ENCODE measurements around the gene TFR2. TPM values are rescaled to one million over a fixed set of nuclear protein-coding genes. Genes with fewer than 3 reads are reported as not detected.

The TFR2 gene
- total RNA-seq, 1 experiment from 2014 or later, result 5.7 TPM

DNA sequence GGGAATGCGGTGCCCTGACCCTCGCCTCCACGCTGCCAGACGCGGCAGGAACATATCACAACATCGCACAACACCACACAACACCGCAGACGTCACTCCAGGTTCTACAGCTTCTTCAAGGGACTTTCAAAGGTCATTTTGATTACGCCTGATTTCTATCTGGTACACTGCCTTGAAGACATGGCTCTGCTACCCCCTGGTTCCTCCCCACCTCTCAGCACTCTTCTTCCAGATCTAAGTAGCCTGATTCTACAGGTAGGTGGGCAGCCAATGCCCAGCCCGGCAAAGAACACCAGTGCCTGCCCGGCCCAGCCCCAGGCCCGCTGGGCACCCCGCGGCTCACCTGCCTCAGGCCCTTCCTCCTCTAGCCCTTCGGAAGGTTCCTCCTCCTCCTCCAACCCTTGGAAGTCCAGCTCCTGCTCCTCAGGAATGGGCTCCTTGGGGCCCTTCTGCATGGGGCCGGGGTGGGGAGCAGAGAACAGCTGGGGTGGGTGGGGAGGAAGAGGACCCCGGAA is 44.3 kb upstream of the TFR2 start:
- TF ChIP-seq GTF2I (CRISPR knock-in tag; conservative IDR thresholded peaks at IDR 0.05) (no peak), NR2C2 (CRISPR knock-in tag; IDR thresholded peaks at IDR 0.05) (no peak), RELA (CRISPR knock-in tag; IDR thresholded peaks at IDR 0.05; ENCODE audit: borderline replicate concordance) (no peak), NFYB (CRISPR knock-in tag; conservative IDR thresholded peaks at IDR 0.05; ENCODE audit: low read depth) (no peak), ZNF138 (CRISPR knock-in tag; conservative IDR thresholded peaks at IDR 0.05) (no peak), TCF7 (CRISPR knock-in tag; IDR thresholded peaks at IDR 0.05; ENCODE audit: low read depth) (no peak), CREM (CRISPR knock-in tag; IDR thresholded peaks at IDR 0.05) (no peak)
- TF ChIP-seq, protein P1, sequence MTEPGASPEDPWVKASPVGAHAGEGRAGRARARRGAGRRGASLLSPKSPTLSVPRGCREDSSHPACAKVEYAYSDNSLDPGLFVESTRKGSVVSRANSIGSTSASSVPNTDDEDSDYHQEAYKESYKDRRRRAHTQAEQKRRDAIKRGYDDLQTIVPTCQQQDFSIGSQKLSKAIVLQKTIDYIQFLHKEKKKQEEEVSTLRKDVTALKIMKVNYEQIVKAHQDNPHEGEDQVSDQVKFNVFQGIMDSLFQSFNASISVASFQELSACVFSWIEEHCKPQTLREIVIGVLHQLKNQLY (CRISPR knock-in tag; IDR thresholded peaks at IDR 0.05), result no peak
- TF ChIP-seq, protein P2, sequence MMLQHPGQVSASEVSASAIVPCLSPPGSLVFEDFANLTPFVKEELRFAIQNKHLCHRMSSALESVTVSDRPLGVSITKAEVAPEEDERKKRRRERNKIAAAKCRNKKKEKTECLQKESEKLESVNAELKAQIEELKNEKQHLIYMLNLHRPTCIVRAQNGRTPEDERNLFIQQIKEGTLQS (CRISPR knock-in tag; conservative IDR thresholded peaks at IDR 0.05), result no peak
- TF ChIP-seq, protein P3, sequence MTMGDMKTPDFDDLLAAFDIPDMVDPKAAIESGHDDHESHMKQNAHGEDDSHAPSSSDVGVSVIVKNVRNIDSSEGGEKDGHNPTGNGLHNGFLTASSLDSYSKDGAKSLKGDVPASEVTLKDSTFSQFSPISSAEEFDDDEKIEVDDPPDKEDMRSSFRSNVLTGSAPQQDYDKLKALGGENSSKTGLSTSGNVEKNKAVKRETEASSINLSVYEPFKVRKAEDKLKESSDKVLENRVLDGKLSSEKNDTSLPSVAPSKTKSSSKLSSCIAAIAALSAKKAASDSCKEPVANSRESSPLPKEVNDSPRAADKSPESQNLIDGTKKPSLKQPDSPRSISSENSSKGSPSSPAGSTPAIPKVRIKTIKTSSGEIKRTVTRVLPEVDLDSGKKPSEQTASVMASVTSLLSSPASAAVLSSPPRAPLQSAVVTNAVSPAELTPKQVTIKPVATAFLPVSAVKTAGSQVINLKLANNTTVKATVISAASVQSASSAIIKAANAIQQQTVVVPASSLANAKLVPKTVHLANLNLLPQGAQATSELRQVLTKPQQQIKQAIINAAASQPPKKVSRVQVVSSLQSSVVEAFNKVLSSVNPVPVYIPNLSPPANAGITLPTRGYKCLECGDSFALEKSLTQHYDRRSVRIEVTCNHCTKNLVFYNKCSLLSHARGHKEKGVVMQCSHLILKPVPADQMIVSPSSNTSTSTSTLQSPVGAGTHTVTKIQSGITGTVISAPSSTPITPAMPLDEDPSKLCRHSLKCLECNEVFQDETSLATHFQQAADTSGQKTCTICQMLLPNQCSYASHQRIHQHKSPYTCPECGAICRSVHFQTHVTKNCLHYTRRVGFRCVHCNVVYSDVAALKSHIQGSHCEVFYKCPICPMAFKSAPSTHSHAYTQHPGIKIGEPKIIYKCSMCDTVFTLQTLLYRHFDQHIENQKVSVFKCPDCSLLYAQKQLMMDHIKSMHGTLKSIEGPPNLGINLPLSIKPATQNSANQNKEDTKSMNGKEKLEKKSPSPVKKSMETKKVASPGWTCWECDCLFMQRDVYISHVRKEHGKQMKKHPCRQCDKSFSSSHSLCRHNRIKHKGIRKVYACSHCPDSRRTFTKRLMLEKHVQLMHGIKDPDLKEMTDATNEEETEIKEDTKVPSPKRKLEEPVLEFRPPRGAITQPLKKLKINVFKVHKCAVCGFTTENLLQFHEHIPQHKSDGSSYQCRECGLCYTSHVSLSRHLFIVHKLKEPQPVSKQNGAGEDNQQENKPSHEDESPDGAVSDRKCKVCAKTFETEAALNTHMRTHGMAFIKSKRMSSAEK (CRISPR knock-in tag; IDR thresholded peaks at IDR 0.05; ENCODE audit: borderline replicate concordance), result no peak
- TF ChIP-seq, protein P4, sequence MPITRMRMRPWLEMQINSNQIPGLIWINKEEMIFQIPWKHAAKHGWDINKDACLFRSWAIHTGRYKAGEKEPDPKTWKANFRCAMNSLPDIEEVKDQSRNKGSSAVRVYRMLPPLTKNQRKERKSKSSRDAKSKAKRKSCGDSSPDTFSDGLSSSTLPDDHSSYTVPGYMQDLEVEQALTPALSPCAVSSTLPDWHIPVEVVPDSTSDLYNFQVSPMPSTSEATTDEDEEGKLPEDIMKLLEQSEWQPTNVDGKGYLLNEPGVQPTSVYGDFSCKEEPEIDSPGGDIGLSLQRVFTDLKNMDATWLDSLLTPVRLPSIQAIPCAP (CRISPR knock-in tag; IDR thresholded peaks at IDR 0.05), result no peak
- ATAC-seq (no peak), DNase-seq (ENCODE audit: low spot score) (no peak)
- Mint-ChIP-seq H3K27me3 (ENCODE audit: low read depth) (no peaks in the 10 kb centered on the region), H3K36me3 (peaks cover 27% of the 10 kb centered on the region), H3K9me3 (no peaks in the 10 kb centered on the region), H3K4me3 (no peak overlapping the region), H3K27ac (no peak overlapping the region), H3K4me1 (peaks cover 8% of the 10 kb centered on the region; the same call in 1 of the 2 replicates)
- POLR2A ChIA-PET, result interaction anchor here (0.8 kb wide), 1 partner anchor 11 kb away, joined by 12 read pairs; no protein-coding TSS in a partner anchor
- CTCF ChIA-PET, result interaction anchor here (0.7 to 3.4 kb wide), 4 partner anchors 20 to 59 kb away, joined by 3 to 12 read pairs (median 4); partner anchors contain the start of gene POP7

DNA sequence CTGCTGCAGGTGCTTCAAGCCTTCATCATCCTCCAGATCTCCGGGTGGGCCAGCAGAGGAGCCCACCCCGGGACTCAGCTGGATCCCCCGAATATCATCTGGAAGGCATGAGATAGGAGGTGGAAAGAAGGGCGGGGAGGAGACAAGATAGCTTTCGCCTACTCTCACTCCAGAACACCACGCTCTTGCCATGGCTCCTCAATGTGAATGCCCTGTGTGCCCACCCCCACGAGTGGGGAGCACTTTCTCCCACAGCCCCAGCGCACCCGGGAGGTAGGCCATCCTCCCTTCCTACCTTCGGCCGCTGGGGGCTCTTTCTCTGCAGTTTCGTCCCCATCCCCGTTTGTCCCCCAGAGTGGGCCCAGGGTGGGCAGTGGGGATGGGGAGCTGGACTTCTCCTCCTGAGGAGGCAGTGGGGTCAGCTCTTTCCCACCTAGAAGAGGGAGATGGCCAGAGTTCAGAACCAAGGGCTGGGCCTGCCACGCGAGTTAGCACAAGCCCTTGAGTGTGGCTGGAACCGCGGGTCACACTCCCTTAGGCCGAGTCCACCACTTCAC is 43.8 kb upstream of the TFR2 start:
- Mint-ChIP-seq H3K9me3 (no peaks in the 10 kb centered on the region), H3K4me3 (no peak overlapping the region), H3K36me3 (peaks cover 29% of the 10 kb centered on the region), H3K27ac (no peak overlapping the region), H3K27me3 (ENCODE audit: low read depth) (no peaks in the 10 kb centered on the region), H3K4me1 (peaks cover 10% of the 10 kb centered on the region; the same call in 1 of the 2 replicates)
- no peak for ATAC-seq
- ChIA-PET POLR2A (interaction anchor here (0.8 kb wide), 1 partner anchor 10 kb away, joined by 12 read pairs; no protein-coding TSS in a partner anchor), CTCF (interaction anchor here (0.7 to 3.4 kb wide), 3 partner anchors 20 to 59 kb away, joined by 3 to 12 read pairs (median 4); partner anchors contain the start of gene POP7)
- DNase-seq (ENCODE audit: low spot score), result no peak
- TF ChIP-seq, protein P5, sequence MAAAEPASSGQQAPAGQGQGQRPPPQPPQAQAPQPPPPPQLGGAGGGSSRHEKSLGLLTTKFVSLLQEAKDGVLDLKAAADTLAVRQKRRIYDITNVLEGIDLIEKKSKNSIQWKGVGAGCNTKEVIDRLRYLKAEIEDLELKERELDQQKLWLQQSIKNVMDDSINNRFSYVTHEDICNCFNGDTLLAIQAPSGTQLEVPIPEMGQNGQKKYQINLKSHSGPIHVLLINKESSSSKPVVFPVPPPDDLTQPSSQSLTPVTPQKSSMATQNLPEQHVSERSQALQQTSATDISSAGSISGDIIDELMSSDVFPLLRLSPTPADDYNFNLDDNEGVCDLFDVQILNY (CRISPR knock-in tag; IDR thresholded peaks at IDR 0.05), result no peak
- TF ChIP-seq, protein P6, sequence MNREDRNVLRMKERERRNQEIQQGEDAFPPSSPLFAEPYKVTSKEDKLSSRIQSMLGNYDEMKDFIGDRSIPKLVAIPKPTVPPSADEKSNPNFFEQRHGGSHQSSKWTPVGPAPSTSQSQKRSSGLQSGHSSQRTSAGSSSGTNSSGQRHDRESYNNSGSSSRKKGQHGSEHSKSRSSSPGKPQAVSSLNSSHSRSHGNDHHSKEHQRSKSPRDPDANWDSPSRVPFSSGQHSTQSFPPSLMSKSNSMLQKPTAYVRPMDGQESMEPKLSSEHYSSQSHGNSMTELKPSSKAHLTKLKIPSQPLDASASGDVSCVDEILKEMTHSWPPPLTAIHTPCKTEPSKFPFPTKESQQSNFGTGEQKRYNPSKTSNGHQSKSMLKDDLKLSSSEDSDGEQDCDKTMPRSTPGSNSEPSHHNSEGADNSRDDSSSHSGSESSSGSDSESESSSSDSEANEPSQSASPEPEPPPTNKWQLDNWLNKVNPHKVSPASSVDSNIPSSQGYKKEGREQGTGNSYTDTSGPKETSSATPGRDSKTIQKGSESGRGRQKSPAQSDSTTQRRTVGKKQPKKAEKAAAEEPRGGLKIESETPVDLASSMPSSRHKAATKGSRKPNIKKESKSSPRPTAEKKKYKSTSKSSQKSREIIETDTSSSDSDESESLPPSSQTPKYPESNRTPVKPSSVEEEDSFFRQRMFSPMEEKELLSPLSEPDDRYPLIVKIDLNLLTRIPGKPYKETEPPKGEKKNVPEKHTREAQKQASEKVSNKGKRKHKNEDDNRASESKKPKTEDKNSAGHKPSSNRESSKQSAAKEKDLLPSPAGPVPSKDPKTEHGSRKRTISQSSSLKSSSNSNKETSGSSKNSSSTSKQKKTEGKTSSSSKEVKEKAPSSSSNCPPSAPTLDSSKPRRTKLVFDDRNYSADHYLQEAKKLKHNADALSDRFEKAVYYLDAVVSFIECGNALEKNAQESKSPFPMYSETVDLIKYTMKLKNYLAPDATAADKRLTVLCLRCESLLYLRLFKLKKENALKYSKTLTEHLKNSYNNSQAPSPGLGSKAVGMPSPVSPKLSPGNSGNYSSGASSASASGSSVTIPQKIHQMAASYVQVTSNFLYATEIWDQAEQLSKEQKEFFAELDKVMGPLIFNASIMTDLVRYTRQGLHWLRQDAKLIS (CRISPR knock-in tag; IDR thresholded peaks at IDR 0.05; ENCODE audit: borderline replicate concordance), result no peak
- TF ChIP-seq CREB1 (CRISPR knock-in tag; IDR thresholded peaks at IDR 0.05), result no peak
- no peak for TF ChIP-seq ZNF263 (CRISPR knock-in tag; IDR thresholded peaks at IDR 0.05; ENCODE audit: low read depth)
- TF ChIP-seq, protein P3 (CRISPR knock-in tag; IDR thresholded peaks at IDR 0.05; ENCODE audit: borderline replicate concordance), result no peak
